ENCODE measurements around the gene IMPACT. TPM values are rescaled to one million over a fixed set of nuclear protein-coding genes. Genes with fewer than 3 reads are reported as not detected.

IMPACT gene
- total RNA-seq, 2 donors from 2014 or later, result 44.0 to 59.2 TPM

GRCh38 chr18:24500217-24500616 lies 73.7 kb downstream of the IMPACT start:
- no peaks in the 10 kb centered on the region for H3K36me3 ChIP-seq (ENCODE audit: control insufficient read depth, insufficient read depth, low read length)
- Mint-ChIP-seq H3K9me3 (no peaks in the 10 kb centered on the region), H3K4me1 (peaks cover 12% of the 10 kb centered on the region), H3K27me3 (ENCODE audit: insufficient read depth) (no peaks in the 10 kb centered on the region), H3K27ac (no peak overlapping the region), H3K36me3 (ENCODE audit: low read depth) (no peaks in the 10 kb centered on the region), H3K4me3 (no peak overlapping the region)
- DNase-seq, result no peak
- no peak overlapping the region for H3K4me3 ChIP-seq (ENCODE audit: low read length)
- WGBS, 2 experiments (ENCODE audit: insufficient coverage in 1 of 2, insufficient read length in 1 of 2), result 84 to 92% methylated on average over 1 to 2 of the region's 2 CpGs
- no peaks in the 10 kb centered on the region for H3K4me1 ChIP-seq (ENCODE audit: control insufficient read depth, insufficient read depth, low read length)
- no peak for TF ChIP-seq CTCF (conservative IDR thresholded peaks at IDR 0.05)
- no peak overlapping the region for H3K27ac ChIP-seq (ENCODE audit: low read depth, low read length)
- no peaks in the 10 kb centered on the region for H3K9me3 ChIP-seq (ENCODE audit: control insufficient read depth, low read length)
- no peak overlapping the region for H3K9ac ChIP-seq (ENCODE audit: extremely low read depth, low read length, poor library complexity, severe bottlenecking)
- no peaks in the 10 kb centered on the region for H3K27me3 ChIP-seq (ENCODE audit: control insufficient read depth, insufficient read depth, low read length, poor library complexity, severe bottlenecking)

- H3K27me3 Mint-ChIP-seq (ENCODE audit: insufficient read depth), result no peaks in the 10 kb centered on the region
- H3K27ac Mint-ChIP-seq, result no peak overlapping the region
- no peaks in the 10 kb centered on the region for H3K9me3 Mint-ChIP-seq
- TF ChIP-seq CTCF (conservative IDR thresholded peaks at IDR 0.05), result no peak
- H3K4me3 Mint-ChIP-seq, result no peak overlapping the region
- 94 to 98% methylated on average over 4 to 6 of the region's 6 CpGs for WGBS, 2 experiments (ENCODE audit: insufficient coverage in 1 of 2, insufficient read length in 1 of 2)
- H3K4me1 Mint-ChIP-seq, result peaks cover 12% of the 10 kb centered on the region
- no peak for DNase-seq
- Histone ChIP-seq H3K27me3 (ENCODE audit: control insufficient read depth, insufficient read depth, low read length, poor library complexity, severe bottlenecking) (no peaks in the 10 kb centered on the region), H3K36me3 (ENCODE audit: control insufficient read depth, insufficient read depth, low read length) (no peaks in the 10 kb centered on the region), H3K4me1 (ENCODE audit: control insufficient read depth, insufficient read depth, low read length) (no peaks in the 10 kb centered on the region), H3K9me3 (ENCODE audit: control insufficient read depth, low read length) (no peaks in the 10 kb centered on the region), H3K27ac (ENCODE audit: low read depth, low read length) (no peak overlapping the region), H3K4me3 (ENCODE audit: low read length) (no peak overlapping the region), H3K9ac (ENCODE audit: extremely low read depth, low read length, poor library complexity, severe bottlenecking) (no peak overlapping the region)
- no peaks in the 10 kb centered on the region for H3K36me3 Mint-ChIP-seq (ENCODE audit: low read depth)
Observed at GRCh38 chr18:24500766-24501165, 74.3 kb downstream of the IMPACT start.

GRCh38 chr18:24502667-24503523 lies 76.4 kb downstream of the IMPACT start:
- Mint-ChIP-seq H3K4me3 (no peak overlapping the region), H3K9me3 (no peaks in the 10 kb centered on the region), H3K4me1 (peaks cover 12% of the 10 kb centered on the region), H3K36me3 (ENCODE audit: low read depth) (no peaks in the 10 kb centered on the region), H3K27ac (no peak overlapping the region), H3K27me3 (ENCODE audit: insufficient read depth) (no peaks in the 10 kb centered on the region)
- 81 to 88% methylated on average over 4 to 7 of the region's 7 CpGs for WGBS, 2 experiments (ENCODE audit: insufficient coverage in 1 of 2, insufficient read length in 1 of 2)
- Histone ChIP-seq H3K4me3 (ENCODE audit: low read length) (peak overlapping the region; percentile 36), H3K27me3 (ENCODE audit: control insufficient read depth, insufficient read depth, low read length, poor library complexity, severe bottlenecking) (no peaks in the 10 kb centered on the region), H3K4me1 (ENCODE audit: control insufficient read depth, insufficient read depth, low read length) (no peaks in the 10 kb centered on the region), H3K9me3 (ENCODE audit: control insufficient read depth, low read length) (no peaks in the 10 kb centered on the region), H3K27ac (ENCODE audit: low read depth, low read length) (no peak overlapping the region), H3K9ac (ENCODE audit: extremely low read depth, low read length, poor library complexity, severe bottlenecking) (no peak overlapping the region), H3K36me3 (ENCODE audit: control insufficient read depth, insufficient read depth, low read length) (no peaks in the 10 kb centered on the region)
- no peak for TF ChIP-seq CTCF (conservative IDR thresholded peaks at IDR 0.05)
- no peak for DNase-seq

Other genes with a start within 250 kb of the IMPACT start
- 10 to 100 TPM; 29.7 to 36.9 TPM for gene OSBPL1A, start 28.8 kb upstream of the IMPACT start, total RNA-seq
- gene HRH4, start 34.0 kb downstream of the IMPACT start, total RNA-seq, result under 1 TPM in 1 of 2 donors, not detected in 1; 0.20 TPM